ENCODE data around the gene WDR27.
"Not testable (repeated sequence)": the region's sequence is repeated elsewhere in the genome, so short reads cannot be mapped to it uniquely, and the experiment has no call there.

Gene WDR27

GRCh38 chr6:169661391-169661756 lies 40.5 kb downstream of the WDR27 start:
- no peak for DNase-seq (ENCODE audit: low read depth)

GRCh38 chr6:169660751-169661390 lies 41.0 kb downstream of the WDR27 start:
- no peak for DNase-seq (ENCODE audit: low read depth)

DNA sequence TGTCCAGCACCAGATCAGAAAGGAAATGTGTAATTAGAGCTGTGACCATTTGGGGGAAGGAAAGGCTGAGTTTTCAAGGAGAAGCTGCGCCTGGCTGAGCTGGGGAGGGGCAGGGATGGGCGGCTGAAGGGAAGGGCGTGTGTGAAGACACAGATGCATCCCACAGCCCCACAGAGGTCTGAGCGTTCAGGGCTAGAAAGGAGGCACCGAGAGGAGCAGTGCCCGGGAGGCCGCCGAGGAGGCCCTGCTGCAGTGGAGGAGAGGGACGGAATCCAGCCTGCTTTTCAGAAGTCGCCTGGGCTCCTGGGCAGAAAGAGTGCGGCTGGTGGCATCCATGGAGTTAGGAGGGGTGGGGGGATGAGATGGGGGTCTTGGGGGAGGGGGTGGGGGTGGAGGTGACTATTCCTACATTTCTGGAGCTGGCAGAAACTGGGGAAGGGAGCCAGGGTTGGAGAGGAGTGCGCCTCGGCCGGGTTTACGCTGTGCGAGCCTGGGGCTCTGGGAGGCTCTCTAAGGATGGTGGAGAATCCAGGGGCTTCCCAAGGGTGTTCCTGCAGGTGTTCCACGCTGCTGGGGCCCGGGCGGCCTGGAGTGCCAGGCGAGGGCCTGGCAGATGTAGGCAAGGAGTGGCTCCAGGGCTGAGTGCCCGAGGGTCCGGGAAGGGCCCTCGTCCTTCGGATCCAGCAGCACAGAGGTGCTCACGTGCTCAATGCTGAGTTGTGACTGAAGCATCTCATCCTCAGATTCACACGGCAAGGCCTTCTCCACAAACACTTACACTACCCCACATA lies 41.8 kb downstream of the WDR27 start:
- DNase-seq (ENCODE audit: low read depth), result no peak

DNA sequence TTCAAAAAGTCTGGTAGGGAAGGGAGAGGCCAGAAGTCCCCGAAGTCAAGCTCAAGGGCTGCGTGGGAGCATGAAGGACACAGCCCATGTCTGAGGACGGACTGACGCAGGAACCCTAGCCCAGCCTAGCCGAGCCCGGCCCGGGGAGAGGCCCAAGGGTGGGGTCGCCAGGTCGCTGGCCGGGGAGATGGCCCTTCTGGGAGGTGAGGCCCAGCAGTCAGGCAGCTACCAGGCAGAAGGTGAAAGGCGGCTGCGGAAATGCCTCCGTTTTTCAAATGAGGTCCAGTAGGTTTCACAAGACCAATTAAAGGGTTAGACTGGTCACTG lies 44.6 kb downstream of the WDR27 start:
- no peak for DNase-seq (ENCODE audit: low read depth)

- no peak for DNase-seq (ENCODE audit: low read depth)
Observed at GRCh38 chr6:169656546-169657283, 45.1 kb downstream of the WDR27 start.

DNA sequence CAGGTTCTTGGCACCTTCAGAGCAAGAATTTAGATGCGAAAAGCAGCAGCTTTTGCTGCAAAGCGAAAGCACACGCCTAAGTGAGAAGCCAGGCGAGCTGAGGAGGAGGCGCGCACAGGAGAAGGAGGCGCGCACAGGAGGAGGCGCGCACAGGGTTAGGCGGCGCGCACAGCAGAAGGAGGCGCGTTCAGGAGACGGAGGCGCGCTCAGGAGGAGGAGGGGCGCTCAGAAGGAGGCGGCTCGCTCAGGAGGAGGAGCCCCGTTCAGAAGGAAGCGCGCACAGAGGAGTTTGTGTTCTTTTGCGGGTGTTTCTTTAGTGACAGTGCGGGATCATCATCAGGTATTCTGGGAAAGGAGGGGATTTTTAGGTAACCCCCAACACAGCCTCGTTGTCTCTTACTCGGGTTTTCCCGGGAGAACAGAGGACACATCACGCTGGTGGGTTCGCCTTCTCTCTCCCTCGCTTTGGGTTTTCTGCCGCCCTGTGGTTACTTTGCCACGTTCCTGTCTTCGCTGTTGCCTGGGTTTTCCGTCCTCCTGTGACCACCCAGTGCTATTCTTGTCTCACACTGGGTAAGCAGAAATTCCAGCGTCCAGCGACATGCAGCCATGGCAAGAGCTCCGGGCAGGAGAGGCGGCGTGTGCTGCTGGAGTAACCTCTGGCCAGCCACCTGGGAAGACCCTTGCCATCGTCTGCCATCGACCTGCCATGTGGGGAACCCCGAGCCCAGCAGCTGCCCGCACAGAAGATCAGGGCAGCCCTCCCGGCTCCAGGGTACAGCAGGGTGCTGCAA lies 47.0 kb downstream of the WDR27 start:
- no peak for DNase-seq (ENCODE audit: low read depth)

DNA sequence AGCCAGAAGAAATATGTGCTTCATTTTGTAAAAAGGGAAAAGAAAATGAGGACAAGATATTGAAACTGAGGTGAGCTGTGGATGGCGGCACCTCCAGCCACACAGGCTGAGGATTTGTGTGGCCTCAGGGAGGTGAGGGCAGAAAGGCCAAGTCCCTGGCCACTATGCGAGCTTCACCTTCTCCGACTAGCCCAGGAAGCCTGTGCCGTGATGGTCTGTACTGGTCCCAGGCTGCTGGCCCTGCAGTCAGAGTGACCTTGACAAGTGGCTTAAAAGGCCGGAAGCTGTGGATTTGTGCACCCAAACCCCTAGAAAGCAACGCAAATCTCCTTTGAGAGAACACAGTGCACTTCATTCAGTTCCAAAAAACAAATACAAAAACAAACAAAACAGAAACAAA lies 48.1 kb downstream of the WDR27 start:
- DNase-seq (ENCODE audit: low read depth), result no peak

DNA sequence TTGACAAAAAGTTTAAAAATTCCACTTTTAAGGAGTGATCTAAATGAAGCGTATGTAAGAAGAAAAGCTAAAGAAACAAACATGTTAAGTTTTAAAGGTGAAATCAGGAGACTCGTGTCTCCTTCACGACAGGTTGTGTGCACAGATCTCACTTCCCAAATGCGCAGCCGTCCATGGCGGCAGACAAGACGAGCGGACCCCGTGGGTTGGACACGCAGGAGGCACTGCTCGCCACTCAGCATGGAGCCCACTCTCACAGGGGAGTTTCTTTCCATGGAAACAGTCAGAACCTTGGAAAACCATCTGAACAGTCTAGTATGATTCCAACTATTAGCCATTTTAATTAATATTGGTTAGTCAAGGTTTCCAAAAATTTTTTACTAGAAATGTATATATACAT lies 48.9 kb downstream of the WDR27 start:
- no peak for DNase-seq (ENCODE audit: low read depth)

DNA sequence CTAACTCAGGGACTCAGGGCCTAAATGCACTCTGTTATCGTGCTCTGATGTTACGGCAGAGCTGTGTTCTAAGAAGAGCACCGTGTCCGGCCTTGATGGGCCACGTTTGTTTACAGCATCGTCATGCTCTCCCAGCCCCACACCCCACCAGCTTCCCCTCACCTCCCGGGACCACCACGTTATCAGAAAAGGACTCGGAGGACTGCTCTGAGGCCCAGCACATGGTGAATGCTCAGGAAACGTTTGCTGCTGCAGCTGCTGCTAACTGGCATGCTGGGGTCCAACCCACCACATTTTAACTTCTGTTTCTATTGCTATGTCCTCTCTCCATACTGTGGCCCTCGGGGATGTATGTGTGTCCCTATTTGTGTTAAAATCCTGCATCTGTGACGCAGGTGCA lies 50.3 kb downstream of the WDR27 start:
- DNase-seq (ENCODE audit: low read depth), result no peak

DNA sequence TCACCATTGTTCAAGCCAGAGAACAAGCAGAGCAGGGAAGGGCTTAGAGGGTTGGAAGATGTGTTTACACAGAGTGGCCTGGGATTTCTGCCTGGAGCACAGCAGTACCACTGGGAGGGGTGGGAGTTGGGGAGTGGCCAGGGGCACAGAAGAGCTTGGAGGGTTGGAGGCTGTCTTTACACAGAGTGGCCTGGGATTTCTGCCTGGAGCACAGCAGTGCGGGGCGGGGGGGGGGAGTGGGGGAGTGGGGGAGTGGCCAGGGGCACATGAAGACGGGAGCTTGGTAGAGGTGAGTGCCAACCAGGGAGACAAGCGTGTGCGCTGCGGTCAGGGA lies 50.9 kb downstream of the WDR27 start:
- no peak for DNase-seq (ENCODE audit: low read depth)

DNA sequence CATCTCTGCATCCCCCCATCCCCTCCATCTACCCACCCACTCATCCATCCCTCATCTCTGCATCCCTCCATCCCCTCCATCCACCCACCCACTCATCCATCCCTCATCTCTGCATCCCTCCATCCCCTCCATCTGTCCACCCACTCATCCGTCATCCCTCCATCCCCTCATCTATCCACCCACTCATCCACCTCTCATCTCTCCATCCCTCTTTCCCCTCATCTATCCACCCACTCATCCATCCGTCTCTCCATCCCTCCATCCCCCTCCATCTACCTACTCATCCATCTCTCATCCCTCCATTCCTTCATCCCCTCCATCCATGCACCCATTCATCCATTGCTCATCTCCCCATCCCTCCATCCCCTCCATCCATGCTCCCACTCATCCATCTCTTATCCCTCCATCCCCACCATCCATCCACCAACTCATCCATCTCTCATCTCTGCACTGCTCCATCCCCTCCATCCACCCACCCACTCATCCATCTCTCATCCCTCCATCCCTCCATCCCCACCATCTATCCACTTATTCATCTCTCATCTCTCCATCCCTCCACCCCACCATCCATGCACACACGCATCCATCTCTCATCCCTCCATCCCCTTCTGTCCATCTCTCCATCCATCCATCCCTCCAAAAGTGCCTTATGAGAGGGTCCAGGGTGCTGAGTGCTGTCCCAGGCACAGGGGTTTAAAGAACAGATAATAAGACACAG lies 51.4 kb downstream of the WDR27 start:
- no peak for DNase-seq (ENCODE audit: low read depth)

DNA sequence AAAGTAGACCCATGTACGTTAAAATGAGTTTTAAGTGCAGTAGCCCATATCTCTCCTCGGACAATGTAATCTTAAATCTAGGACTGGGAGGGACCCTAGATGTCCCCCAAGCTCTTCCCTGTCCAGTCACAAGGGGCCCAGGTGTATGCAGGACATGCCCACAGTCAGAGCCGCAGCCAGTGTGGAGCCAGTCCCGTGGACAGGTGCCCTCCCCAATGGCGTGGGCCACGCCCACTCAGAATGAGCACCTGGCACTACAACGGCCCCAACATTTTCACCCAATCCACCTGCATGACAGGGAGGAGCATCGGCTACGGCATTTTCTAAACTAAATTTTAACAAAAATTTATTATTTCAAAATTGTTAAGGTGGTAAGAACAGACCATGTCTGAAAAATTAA lies 53.2 kb downstream of the WDR27 start:
- no peak for DNase-seq (ENCODE audit: low read depth)

GRCh38 chr6:169648092-169648491 lies 53.7 kb downstream of the WDR27 start:
- DNase-seq (ENCODE audit: low read depth), result no peak

DNA sequence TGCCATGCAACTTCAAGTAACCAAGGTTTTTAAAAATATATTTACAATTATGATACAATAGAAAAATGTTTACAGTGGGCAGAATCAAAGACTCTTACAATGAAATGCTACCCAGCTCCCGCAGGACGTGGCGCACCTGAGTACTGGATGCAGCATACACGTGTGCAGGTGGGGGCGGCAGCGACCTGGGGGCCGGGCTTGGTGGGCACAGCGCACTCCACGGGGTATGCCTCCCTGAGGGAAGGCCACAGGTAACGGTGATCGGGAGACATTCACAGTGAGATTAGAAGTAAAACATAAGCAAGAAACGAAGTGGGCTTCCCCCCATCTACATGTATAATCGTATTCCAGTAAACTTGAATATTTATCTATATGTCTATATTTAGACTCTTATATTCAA lies 54.2 kb downstream of the WDR27 start:
- no peak for DNase-seq (ENCODE audit: low read depth)

- DNase-seq (ENCODE audit: low read depth), result no peak
Observed at GRCh38 chr6:169646906-169647567, 54.8 kb downstream of the WDR27 start.

- DNase-seq (ENCODE audit: low read depth), result not testable (repeated sequence)
Observed at GRCh38 chr6:169645459-169645858, 56.4 kb downstream of the WDR27 start.

GRCh38 chr6:169643521-169643920 lies 58.3 kb downstream of the WDR27 start:
- no peak for DNase-seq (ENCODE audit: low read depth)

DNA sequence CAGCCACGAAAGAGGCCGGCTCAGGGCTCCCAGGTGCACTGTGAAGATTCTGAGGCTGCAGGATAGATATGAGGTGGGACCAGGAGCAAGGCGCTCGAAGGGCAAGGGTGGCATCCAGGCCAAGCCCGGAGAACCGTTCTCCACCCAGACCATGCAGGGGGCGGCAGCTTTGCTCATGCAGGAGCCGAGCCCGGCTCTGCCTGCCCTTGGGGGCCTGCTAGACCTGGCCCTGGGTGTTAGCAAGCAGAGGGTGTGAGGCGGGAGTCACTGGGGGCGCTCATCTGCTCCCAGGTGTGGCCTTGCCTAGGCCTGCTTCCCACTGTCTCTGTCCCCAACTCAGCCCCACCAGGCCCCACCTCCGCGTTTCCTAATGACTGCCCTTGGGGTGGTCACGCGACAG lies 59.4 kb downstream of the WDR27 start:
- no peak for DNase-seq (ENCODE audit: low read depth)

DNA sequence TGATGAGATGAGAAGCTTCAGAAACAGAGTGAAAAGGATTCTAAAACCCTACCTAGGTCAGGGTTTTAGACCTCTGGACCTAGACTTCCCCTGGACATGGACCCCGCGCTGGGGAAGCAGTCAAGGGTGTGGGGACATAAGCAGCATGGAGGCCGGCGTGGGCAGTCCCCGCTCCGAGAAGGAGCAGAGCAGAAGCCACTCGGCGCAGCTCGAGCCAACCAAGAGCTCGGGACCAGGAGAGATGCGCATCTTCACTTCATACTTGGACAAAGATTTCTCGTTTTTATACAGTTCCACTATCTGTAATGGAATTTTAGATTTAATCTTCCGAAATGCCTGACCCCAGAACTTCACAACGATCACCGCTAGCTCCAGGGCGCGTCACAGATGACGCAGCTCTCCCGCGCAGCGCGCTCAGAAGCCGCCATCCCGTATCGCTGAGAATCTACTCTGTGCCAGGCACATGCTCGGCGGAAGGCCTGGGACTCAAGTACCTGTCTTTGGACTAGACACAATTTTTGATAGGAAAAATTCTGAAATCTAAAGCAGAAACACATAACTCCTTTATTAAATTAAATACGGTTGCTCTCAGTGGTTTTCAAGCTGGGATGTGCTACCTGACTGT lies 60.3 kb downstream of the WDR27 start:
- no peak for DNase-seq (ENCODE audit: low read depth)

DNA sequence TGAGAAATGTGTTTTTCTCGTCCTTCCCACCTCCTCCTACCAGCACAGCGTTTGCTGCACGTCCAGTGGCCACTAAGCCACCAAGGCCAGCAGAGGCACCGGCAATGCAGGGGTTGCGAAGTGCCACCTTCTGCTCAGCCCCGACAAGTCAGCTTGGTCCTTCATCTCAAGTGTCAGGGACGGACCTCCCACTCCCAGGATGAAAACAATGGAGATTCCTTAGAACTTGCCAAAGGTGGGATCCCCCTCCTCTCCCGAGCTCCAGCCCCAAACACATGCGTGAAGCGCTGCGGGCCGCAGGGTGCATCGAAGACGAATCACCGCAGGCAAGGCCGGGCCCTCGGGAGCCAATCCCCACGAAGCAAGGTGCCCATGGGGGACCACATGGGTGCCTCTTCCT lies 60.8 kb downstream of the WDR27 start:
- no peak for DNase-seq (ENCODE audit: low read depth)

- no peak for DNase-seq (ENCODE audit: low read depth)
Observed at GRCh38 chr6:169640351-169640852, 61.4 kb downstream of the WDR27 start.

Data from iris pigment epithelial cell (primary cell).